Loucy (cell line): Measurements from ENCODE around the gene AAMDC.

Experiments used
- EZH2phosphoT487 ChIP-seq: fragments of 200-600 bp; IDR thresholded peaks from 2 replicates; pipeline ENCODE4 v1.6.1; 2018; ENCODE audit warnings: antibody characterized with exemption, mild to moderate bottlenecking, moderate library complexity, borderline replicate concordance
- TF ChIP-seq, protein P1 (sequence below): fragments of 200-600 bp; sonication (generic); conservative IDR thresholded peaks from 2 replicates; pipeline ENCODE4 v1.5.1; 2014; ENCODE audit warnings: mild to moderate bottlenecking, antibody characterized with exemption, low read length

DNA sequence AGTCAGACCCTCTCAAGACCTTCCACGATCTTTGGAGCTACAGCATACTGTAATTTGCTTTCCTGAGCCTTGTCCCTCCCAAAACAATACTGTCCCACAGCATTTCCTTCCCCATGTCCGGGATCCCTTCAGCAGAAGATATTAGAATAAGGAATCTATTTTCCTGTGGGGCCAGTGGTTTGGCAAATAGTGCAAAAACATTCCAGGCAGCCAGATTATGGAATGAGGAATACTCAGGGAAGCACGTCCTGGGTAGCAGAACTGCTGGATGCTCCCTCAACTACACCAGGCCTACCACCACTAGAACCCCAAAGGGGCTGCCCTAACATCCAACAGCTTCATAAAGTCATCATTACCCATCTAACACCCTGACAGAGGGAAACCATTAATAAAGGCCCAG lies 61.5 kb downstream of the AAMDC start:
- TF ChIP-seq, protein P1, sequence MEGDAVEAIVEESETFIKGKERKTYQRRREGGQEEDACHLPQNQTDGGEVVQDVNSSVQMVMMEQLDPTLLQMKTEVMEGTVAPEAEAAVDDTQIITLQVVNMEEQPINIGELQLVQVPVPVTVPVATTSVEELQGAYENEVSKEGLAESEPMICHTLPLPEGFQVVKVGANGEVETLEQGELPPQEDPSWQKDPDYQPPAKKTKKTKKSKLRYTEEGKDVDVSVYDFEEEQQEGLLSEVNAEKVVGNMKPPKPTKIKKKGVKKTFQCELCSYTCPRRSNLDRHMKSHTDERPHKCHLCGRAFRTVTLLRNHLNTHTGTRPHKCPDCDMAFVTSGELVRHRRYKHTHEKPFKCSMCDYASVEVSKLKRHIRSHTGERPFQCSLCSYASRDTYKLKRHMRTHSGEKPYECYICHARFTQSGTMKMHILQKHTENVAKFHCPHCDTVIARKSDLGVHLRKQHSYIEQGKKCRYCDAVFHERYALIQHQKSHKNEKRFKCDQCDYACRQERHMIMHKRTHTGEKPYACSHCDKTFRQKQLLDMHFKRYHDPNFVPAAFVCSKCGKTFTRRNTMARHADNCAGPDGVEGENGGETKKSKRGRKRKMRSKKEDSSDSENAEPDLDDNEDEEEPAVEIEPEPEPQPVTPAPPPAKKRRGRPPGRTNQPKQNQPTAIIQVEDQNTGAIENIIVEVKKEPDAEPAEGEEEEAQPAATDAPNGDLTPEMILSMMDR, result no peak
- TF ChIP-seq EZH2phosphoT487, result no peak
